WTC11 (cell line): ENCODE data around the gene SLC25A27. TPM values are rescaled to one million over a fixed set of nuclear protein-coding genes. Genes with fewer than 3 reads are reported as not detected.

Source experiments
- ATAC-seq: fragments of 200-7000 bp; cut with Tn5 transposase; 2 replicates; pipeline ENCODE4 v1.10.0; 2021; ENCODE audit warnings: mild to moderate bottlenecking, moderate library complexity
- CTCF ChIA-PET: fragments of 300-600 bp; sonication (Branson Sonifier 250); formaldehyde crosslinking; loops from one replicate; lab custom pipeline; 2021; ENCODE audit warnings: antibody characterized with exemption; lab: Charles Lee
- POLR2A ChIA-PET: fragments of 350-600 bp; sonication (Branson Sonifier 250); formaldehyde crosslinking; loops from one replicate; lab custom pipeline; 2021; ENCODE audit warnings: antibody characterized with exemption; lab: Charles Lee
- DNase-seq: peaks from one replicate; pipeline ENCODE4 v3.0.0; 2021; ENCODE audit warnings: low spot score
- H3K27ac Mint-ChIP-seq: 2 replicates; pipeline ENCODE4 v1.8.0; 2021; ENCODE audit warnings: mixed read lengths
- H3K27me3 Mint-ChIP-seq: 2 replicates; pipeline ENCODE4 v1.8.0; 2021; ENCODE audit warnings: low read depth, mild to moderate bottlenecking, moderate library complexity, mixed read lengths
- H3K36me3 Mint-ChIP-seq: 2 replicates; pipeline ENCODE4 v1.8.0; 2021; ENCODE audit warnings: mixed read lengths
- H3K4me1 Mint-ChIP-seq: 2 replicates; pipeline ENCODE4 v1.8.0; 2022; ENCODE audit warnings: mixed read lengths
- H3K4me3 Mint-ChIP-seq: 2 replicates; pipeline ENCODE4 v1.8.0; 2021; ENCODE audit warnings: mild to moderate bottlenecking, moderate library complexity, mixed read lengths
- H3K9me3 Mint-ChIP-seq: 2 replicates; pipeline ENCODE4 v1.8.0; 2021; ENCODE audit warnings: mixed read lengths
- ETV6 ChIP-seq: sonication (generic); formaldehyde crosslinking; IDR thresholded peaks from 2 replicates; pipeline ENCODE4 v1.8.1; 2022; ENCODE audit warnings: mild to moderate bottlenecking, missing genetic modification reagents
- GRHL2 ChIP-seq: fragments of 250-450 bp; sonication (Bioruptor Pico); IDR thresholded peaks from 2 replicates; pipeline ENCODE4 v1.8.0; 2022; ENCODE audit warnings: mild to moderate bottlenecking, moderate library complexity; ENCODE audit not compliant: insufficient replicate concordance, severe bottlenecking
- GTF2I ChIP-seq: fragments of 250-450 bp; sonication (Bioruptor Pico); conservative IDR thresholded peaks from 2 replicates; pipeline ENCODE4 v1.4.0; 2021; ENCODE audit warnings: mild to moderate bottlenecking
- HMGA2 ChIP-seq: fragments of 250-450 bp; sonication (Bioruptor Pico); IDR thresholded peaks from 2 replicates; pipeline ENCODE4 v1.4.0; 2021; ENCODE audit warnings: mild to moderate bottlenecking, moderate library complexity
- NFYB ChIP-seq: sonication (generic); formaldehyde crosslinking; conservative IDR thresholded peaks from 2 replicates; pipeline ENCODE4 v1.8.0; 2022; ENCODE audit warnings: low read depth, missing genetic modification reagents
- RELA ChIP-seq: sonication (generic); formaldehyde crosslinking; IDR thresholded peaks from 2 replicates; pipeline ENCODE4 v1.8.1; 2022; ENCODE audit warnings: missing genetic modification reagents, mild to moderate bottlenecking, borderline replicate concordance
- SMAD3 ChIP-seq: sonication (generic); formaldehyde crosslinking; IDR thresholded peaks from 2 replicates; pipeline ENCODE4 v1.8.0; 2022; ENCODE audit warnings: missing genetic modification reagents, mild to moderate bottlenecking, borderline replicate concordance
- TEAD4 ChIP-seq: sonication (generic); formaldehyde crosslinking; IDR thresholded peaks from 2 replicates; pipeline ENCODE4 v1.8.0; 2022; ENCODE audit warnings: mild to moderate bottlenecking, missing genetic modification reagents
- TP53 ChIP-seq: sonication (generic); formaldehyde crosslinking; IDR thresholded peaks from 2 replicates; pipeline ENCODE4 v1.8.1; 2023; ENCODE audit warnings: mild to moderate bottlenecking, missing genetic modification reagents
- ZBTB21 ChIP-seq: sonication (generic); formaldehyde crosslinking; IDR thresholded peaks from 2 replicates; pipeline ENCODE4 v1.8.1; 2023; ENCODE audit warnings: mild to moderate bottlenecking, missing genetic modification reagents, borderline replicate concordance
- ZNF138 ChIP-seq: sonication (generic); formaldehyde crosslinking; conservative IDR thresholded peaks from 2 replicates; pipeline ENCODE4 v1.8.1; 2022; ENCODE audit warnings: mild to moderate bottlenecking, moderate library complexity, missing genetic modification reagents
- ZNF219 ChIP-seq: sonication (generic); formaldehyde crosslinking; IDR thresholded peaks from 2 replicates; pipeline ENCODE4 v1.8.0; 2023; ENCODE audit warnings: missing genetic modification reagents, mild to moderate bottlenecking, borderline replicate concordance
- ZNF232 ChIP-seq: sonication (generic); formaldehyde crosslinking; IDR thresholded peaks from 2 replicates; pipeline ENCODE4 v1.8.0; 2022; ENCODE audit warnings: mild to moderate bottlenecking, missing genetic modification reagents
- ZNF263 ChIP-seq: sonication (generic); formaldehyde crosslinking; IDR thresholded peaks from 2 replicates; pipeline ENCODE4 v1.8.1; 2022; ENCODE audit warnings: low read depth, mild to moderate bottlenecking, moderate library complexity, missing genetic modification reagents
- total RNA-seq: library from RNA; stranded (reverse); gene quantifications from 3 replicates; pipeline ENCODE4 v1.2.3, GENCODE V29; 2021
- TF ChIP-seq, protein P1 (sequence below): sonication (generic); formaldehyde crosslinking; IDR thresholded peaks from 2 replicates; pipeline ENCODE4 v1.8.1; 2023; ENCODE audit warnings: mild to moderate bottlenecking, missing genetic modification reagents
- TF ChIP-seq, protein P2 (sequence below): fragments of 250-450 bp; sonication (Bioruptor Pico); IDR thresholded peaks from 2 replicates; pipeline ENCODE4 v1.9.0; 2021; ENCODE audit warnings: mild to moderate bottlenecking
- TF ChIP-seq, protein P3 (sequence below): fragments of 250-450 bp; sonication (Bioruptor Pico); IDR thresholded peaks from 2 replicates; pipeline ENCODE4 v1.9.0; 2021; ENCODE audit warnings: mild to moderate bottlenecking, borderline replicate concordance
- TF ChIP-seq, protein P4 (sequence below): sonication (generic); formaldehyde crosslinking; IDR thresholded peaks from 2 replicates; pipeline ENCODE4 v1.8.1; 2023; ENCODE audit warnings: mild to moderate bottlenecking, missing genetic modification reagents

Gene SLC25A27
- total RNA-seq, 1 experiment from 2014 or later: 10.9 TPM

DNA sequence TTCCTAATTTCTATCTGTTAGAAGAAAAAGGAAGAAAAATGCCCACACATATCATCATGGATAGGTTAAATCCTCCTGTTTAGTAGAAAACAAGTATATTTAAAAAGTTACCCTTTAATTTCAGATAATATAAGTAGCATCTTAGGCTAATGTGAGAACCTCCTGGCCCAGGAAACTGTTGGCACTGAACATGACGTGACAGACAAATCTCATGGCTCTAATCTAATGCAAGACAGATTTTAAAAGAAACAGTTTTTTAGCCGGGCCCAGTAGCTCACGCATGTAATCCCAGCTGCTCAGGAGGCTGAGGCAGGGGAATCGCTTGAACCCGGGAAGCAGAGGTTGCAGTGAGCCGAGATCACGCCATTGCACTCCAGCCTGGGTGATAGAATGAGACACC lies 23.1 kb upstream of the SLC25A27 start:
- H3K36me3 Mint-ChIP-seq: no peaks in the 10 kb centered on the region; the same call in 1 of the 2 replicates
- H3K4me3 Mint-ChIP-seq: no peak overlapping the region
- no peak for DNase-seq
- H3K27ac Mint-ChIP-seq: no peak overlapping the region
- no peak for ATAC-seq
- TF ChIP-seq, protein P1, sequence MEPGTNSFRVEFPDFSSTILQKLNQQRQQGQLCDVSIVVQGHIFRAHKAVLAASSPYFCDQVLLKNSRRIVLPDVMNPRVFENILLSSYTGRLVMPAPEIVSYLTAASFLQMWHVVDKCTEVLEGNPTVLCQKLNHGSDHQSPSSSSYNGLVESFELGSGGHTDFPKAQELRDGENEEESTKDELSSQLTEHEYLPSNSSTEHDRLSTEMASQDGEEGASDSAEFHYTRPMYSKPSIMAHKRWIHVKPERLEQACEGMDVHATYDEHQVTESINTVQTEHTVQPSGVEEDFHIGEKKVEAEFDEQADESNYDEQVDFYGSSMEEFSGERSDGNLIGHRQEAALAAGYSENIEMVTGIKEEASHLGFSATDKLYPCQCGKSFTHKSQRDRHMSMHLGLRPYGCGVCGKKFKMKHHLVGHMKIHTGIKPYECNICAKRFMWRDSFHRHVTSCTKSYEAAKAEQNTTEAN (CRISPR knock-in tag): no peak
- no peak for TF ChIP-seq NFYB (CRISPR knock-in tag)
- TF ChIP-seq GTF2I: no peak
- POLR2A ChIA-PET: no interaction called here
- peaks cover 8% of the 10 kb centered on the region for H3K4me1 Mint-ChIP-seq
- CTCF ChIA-PET: no interaction called here
- H3K9me3 Mint-ChIP-seq: no peaks in the 10 kb centered on the region
- no peaks in the 10 kb centered on the region for H3K27me3 Mint-ChIP-seq

DNA sequence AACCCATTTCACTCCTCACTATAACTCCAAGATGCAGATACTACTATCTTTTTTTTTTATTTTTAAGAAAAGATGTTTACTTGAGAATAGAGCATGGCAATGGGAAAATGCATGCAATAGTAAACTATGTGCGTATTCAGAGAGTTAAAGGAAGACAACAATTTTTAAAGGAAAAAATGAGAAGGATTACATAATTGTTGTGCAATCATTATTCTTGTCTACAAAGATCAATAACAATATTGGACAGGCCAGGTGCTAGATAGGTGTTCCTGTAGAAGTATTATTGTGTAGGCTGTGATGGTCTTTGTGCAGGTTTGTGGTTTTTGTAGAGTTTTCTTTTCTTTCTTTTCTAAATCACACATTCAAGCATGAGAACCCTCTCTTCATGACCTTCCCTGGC lies 20.7 kb upstream of the SLC25A27 start:
- no peaks in the 10 kb centered on the region for H3K27me3 Mint-ChIP-seq
- ATAC-seq (no peak), DNase-seq (no peak)
- ChIA-PET POLR2A (no interaction called here), CTCF (interaction anchor here (3.1 kb wide), 1 partner anchor 24 kb away, joined by 8 read pairs; no protein-coding TSS in a partner anchor)
- H3K9me3 Mint-ChIP-seq: no peaks in the 10 kb centered on the region
- H3K4me3 Mint-ChIP-seq: no peak overlapping the region
- no peak for TF ChIP-seq ZNF232 (CRISPR knock-in tag)
- TF ChIP-seq ZNF263 (CRISPR knock-in tag): no peak
- TF ChIP-seq SMAD3 (CRISPR knock-in tag): no peak
- TF ChIP-seq HMGA2 (CRISPR knock-in tag): no peak
- TF ChIP-seq RELA: no peak
- no peak for TF ChIP-seq ZNF138 (CRISPR knock-in tag)
- TF ChIP-seq TP53 (CRISPR knock-in tag): no peak
- TF ChIP-seq, protein P2, sequence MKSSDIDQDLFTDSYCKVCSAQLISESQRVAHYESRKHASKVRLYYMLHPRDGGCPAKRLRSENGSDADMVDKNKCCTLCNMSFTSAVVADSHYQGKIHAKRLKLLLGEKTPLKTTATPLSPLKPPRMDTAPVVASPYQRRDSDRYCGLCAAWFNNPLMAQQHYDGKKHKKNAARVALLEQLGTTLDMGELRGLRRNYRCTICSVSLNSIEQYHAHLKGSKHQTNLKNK (CRISPR knock-in tag): no peak
- no peak for TF ChIP-seq GRHL2 (CRISPR knock-in tag)
- TF ChIP-seq, protein P3, sequence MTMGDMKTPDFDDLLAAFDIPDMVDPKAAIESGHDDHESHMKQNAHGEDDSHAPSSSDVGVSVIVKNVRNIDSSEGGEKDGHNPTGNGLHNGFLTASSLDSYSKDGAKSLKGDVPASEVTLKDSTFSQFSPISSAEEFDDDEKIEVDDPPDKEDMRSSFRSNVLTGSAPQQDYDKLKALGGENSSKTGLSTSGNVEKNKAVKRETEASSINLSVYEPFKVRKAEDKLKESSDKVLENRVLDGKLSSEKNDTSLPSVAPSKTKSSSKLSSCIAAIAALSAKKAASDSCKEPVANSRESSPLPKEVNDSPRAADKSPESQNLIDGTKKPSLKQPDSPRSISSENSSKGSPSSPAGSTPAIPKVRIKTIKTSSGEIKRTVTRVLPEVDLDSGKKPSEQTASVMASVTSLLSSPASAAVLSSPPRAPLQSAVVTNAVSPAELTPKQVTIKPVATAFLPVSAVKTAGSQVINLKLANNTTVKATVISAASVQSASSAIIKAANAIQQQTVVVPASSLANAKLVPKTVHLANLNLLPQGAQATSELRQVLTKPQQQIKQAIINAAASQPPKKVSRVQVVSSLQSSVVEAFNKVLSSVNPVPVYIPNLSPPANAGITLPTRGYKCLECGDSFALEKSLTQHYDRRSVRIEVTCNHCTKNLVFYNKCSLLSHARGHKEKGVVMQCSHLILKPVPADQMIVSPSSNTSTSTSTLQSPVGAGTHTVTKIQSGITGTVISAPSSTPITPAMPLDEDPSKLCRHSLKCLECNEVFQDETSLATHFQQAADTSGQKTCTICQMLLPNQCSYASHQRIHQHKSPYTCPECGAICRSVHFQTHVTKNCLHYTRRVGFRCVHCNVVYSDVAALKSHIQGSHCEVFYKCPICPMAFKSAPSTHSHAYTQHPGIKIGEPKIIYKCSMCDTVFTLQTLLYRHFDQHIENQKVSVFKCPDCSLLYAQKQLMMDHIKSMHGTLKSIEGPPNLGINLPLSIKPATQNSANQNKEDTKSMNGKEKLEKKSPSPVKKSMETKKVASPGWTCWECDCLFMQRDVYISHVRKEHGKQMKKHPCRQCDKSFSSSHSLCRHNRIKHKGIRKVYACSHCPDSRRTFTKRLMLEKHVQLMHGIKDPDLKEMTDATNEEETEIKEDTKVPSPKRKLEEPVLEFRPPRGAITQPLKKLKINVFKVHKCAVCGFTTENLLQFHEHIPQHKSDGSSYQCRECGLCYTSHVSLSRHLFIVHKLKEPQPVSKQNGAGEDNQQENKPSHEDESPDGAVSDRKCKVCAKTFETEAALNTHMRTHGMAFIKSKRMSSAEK (CRISPR knock-in tag): no peak
- TF ChIP-seq TEAD4 (CRISPR knock-in tag): no peak
- TF ChIP-seq, protein P4, sequence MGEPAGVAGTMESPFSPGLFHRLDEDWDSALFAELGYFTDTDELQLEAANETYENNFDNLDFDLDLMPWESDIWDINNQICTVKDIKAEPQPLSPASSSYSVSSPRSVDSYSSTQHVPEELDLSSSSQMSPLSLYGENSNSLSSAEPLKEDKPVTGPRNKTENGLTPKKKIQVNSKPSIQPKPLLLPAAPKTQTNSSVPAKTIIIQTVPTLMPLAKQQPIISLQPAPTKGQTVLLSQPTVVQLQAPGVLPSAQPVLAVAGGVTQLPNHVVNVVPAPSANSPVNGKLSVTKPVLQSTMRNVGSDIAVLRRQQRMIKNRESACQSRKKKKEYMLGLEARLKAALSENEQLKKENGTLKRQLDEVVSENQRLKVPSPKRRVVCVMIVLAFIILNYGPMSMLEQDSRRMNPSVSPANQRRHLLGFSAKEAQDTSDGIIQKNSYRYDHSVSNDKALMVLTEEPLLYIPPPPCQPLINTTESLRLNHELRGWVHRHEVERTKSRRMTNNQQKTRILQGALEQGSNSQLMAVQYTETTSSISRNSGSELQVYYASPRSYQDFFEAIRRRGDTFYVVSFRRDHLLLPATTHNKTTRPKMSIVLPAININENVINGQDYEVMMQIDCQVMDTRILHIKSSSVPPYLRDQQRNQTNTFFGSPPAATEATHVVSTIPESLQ (CRISPR knock-in tag): no peak
- no peak for TF ChIP-seq ETV6 (CRISPR knock-in tag)
- TF ChIP-seq NFYB (CRISPR knock-in tag): no peak
- no peak for TF ChIP-seq ZNF219 (CRISPR knock-in tag)
- TF ChIP-seq ZBTB21 (CRISPR knock-in tag): no peak
- H3K4me1 Mint-ChIP-seq: peaks cover 5% of the 10 kb centered on the region
- no peak overlapping the region for H3K27ac Mint-ChIP-seq
- H3K36me3 Mint-ChIP-seq: no peaks in the 10 kb centered on the region; the same call in 1 of the 2 replicates
